Activated T-helper 1 cell treated with anti-CD3 and anti-CD28 coated beads, Interleukin-12 subunit alpha, Interleukin-12 subunit beta, Interleukin-2, Interleukin-4 antibody, amounts not matched to agents 30 ng/mL and 10 ng/mL and 1 ng/mL, durations not matched to agents 14 hours and 24 hours and 36 hours (primary cell): ENCODE measurements around the gene DNM3. TPM values are rescaled to one million over a fixed set of nuclear protein-coding genes. Genes with fewer than 3 reads are reported as not detected.
A peak's percentile ranks its signal among the peaks of the same experiment; 100 is the strongest.

ENCODE experiments used
- DNase-seq: peaks from one replicate; pipeline ENCODE4 v3.0.0; 2021; ENCODE audit warnings: low spot score
- H3K27ac Mint-ChIP-seq: one replicate; pipeline ENCODE4 v1.8.0; 2021; ENCODE audit warnings: mild to moderate bottlenecking, mixed read lengths
- H3K27me3 Mint-ChIP-seq: one replicate; pipeline ENCODE4 v1.8.0; 2022; ENCODE audit warnings: mild to moderate bottlenecking, moderate library complexity, mixed read lengths; ENCODE audit not compliant: insufficient read depth
- H3K36me3 Mint-ChIP-seq: one replicate; pipeline ENCODE4 v1.8.0; 2021; ENCODE audit warnings: low read depth, mixed read lengths
- H3K4me1 Mint-ChIP-seq: one replicate; pipeline ENCODE4 v1.8.0; 2021; ENCODE audit warnings: low read depth, mixed read lengths
- H3K4me3 Mint-ChIP-seq: one replicate; pipeline ENCODE4 v1.8.0; 2021; ENCODE audit warnings: mild to moderate bottlenecking, moderate library complexity, mixed read lengths
- H3K9me3 Mint-ChIP-seq: one replicate; pipeline ENCODE4 v1.8.0; 2021; ENCODE audit warnings: mixed read lengths
- intact Hi-C: fragments of 100-400 bp; cut with micrococcal nuclease; formaldehyde crosslinking; loops from one replicate; pipeline ENCODE4 v1.15.1; 2024
- total RNA-seq: library from RNA; stranded (reverse); gene quantifications from 2 replicates; pipeline ENCODE4 v1.2.3, GENCODE V29; 2022

Gene DNM3
- total RNA-seq, 1 donor from 2014 or later = 0.62 TPM

GRCh38 chr1:172443666-172444453 lies 602.6 kb downstream of the DNM3 start, which contains the start of gene PIGC:
Gene PIGC, minus strand, starts transcription at chr1:172444069. Its CDS starts 1,447 bp downstream, at chr1:172442622.
- Mint-ChIP-seq H3K9me3 (no peaks in the 10 kb centered on the region), H3K4me1 (peaks cover 33% of the 10 kb centered on the region), H3K27ac (peak within 1 kb of the TSS; percentile 86), H3K27me3 (no peaks in the 10 kb centered on the region), H3K36me3 (peaks cover 26% of the 10 kb centered on the region), H3K4me3 (peak within 1 kb of the TSS; percentile 94)
- intact Hi-C loops = loop anchor here (1.0 to 10.0 kb wide), 4 partner anchors 15 to 959 kb away; partner anchors contain the start of gene PRRC2C
- peak; percentile 85 for DNase-seq

- no peaks in the 10 kb centered on the region for H3K27me3 Mint-ChIP-seq
- H3K9me3 Mint-ChIP-seq = no peaks in the 10 kb centered on the region
- H3K4me3 Mint-ChIP-seq = no peak overlapping the region
- intact Hi-C loops = loop anchor here (10.0 kb wide), 1 partner anchor 962 kb away; the partner anchor contains the start of gene PRRC2C
- no peak for DNase-seq
- H3K36me3 Mint-ChIP-seq = peaks cover 9% of the 10 kb centered on the region
- no peak overlapping the region for H3K27ac Mint-ChIP-seq
- peaks cover 50% of the 10 kb centered on the region for H3K4me1 Mint-ChIP-seq
Measured at GRCh38 chr1:172446547-172446946, 605.2 kb downstream of the DNM3 start.

- intact Hi-C loops = loop anchor here (10.0 kb wide), 1 partner anchor 963 kb away; the partner anchor contains the start of gene PRRC2C
- no peak overlapping the region for H3K4me3 Mint-ChIP-seq
- H3K27me3 Mint-ChIP-seq = no peaks in the 10 kb centered on the region
- no peak overlapping the region for H3K27ac Mint-ChIP-seq
- peaks cover 45% of the 10 kb centered on the region for H3K4me1 Mint-ChIP-seq
- H3K36me3 Mint-ChIP-seq = peaks cover 2% of the 10 kb centered on the region
- H3K9me3 Mint-ChIP-seq = no peaks in the 10 kb centered on the region
- DNase-seq = no peak
Measured at GRCh38 chr1:172447641-172448040, 606.3 kb downstream of the DNM3 start.

- Mint-ChIP-seq H3K36me3 (peaks cover 2% of the 10 kb centered on the region), H3K4me1 (peaks cover 43% of the 10 kb centered on the region), H3K9me3 (no peaks in the 10 kb centered on the region), H3K4me3 (no peak overlapping the region), H3K27ac (peak overlapping the region; percentile 9), H3K27me3 (peaks cover 2% of the 10 kb centered on the region)
- intact Hi-C loops = loop anchor here (10.0 kb wide), 1 partner anchor 964 kb away; the partner anchor contains the start of gene PRRC2C
- no peak for DNase-seq
Measured at GRCh38 chr1:172448995-172449584, 607.8 kb downstream of the DNM3 start.

GRCh38 chr1:172449585-172450523 lies 608.6 kb downstream of the DNM3 start:
- H3K4me1 Mint-ChIP-seq = peaks cover 40% of the 10 kb centered on the region
- peak overlapping the region; percentile 43 for H3K4me3 Mint-ChIP-seq
- peak; percentile 30 for DNase-seq
- peaks cover 2% of the 10 kb centered on the region for H3K27me3 Mint-ChIP-seq
- no peak overlapping the region for H3K27ac Mint-ChIP-seq
- intact Hi-C loops = loop anchor here (1.0 to 10.0 kb wide), 8 partner anchors 82 to 965 kb away; partner anchors contain the start of genes PRRC2C and TNFSF4
- no peaks in the 10 kb centered on the region for H3K9me3 Mint-ChIP-seq
- H3K36me3 Mint-ChIP-seq = peaks cover 2% of the 10 kb centered on the region

GRCh38 chr1:172450524-172450885 lies 609.2 kb downstream of the DNM3 start:
- Mint-ChIP-seq H3K4me1 (peaks cover 40% of the 10 kb centered on the region), H3K9me3 (no peaks in the 10 kb centered on the region), H3K36me3 (peaks cover 2% of the 10 kb centered on the region), H3K27me3 (peaks cover 2% of the 10 kb centered on the region), H3K4me3 (peak overlapping the region; percentile 43), H3K27ac (peak overlapping the region; percentile 81)
- intact Hi-C loops = loop anchor here (1.0 to 5.0 kb wide), 7 partner anchors 82 to 756 kb away; partner anchors contain the start of gene TNFSF4
- DNase-seq = no peak

GRCh38 chr1:172451002-172451443 lies 609.7 kb downstream of the DNM3 start:
- Mint-ChIP-seq H3K4me3 (peak overlapping the region; percentile 15), H3K9me3 (no peaks in the 10 kb centered on the region), H3K27ac (peak overlapping the region; percentile 81), H3K36me3 (peaks cover 2% of the 10 kb centered on the region), H3K4me1 (peaks cover 40% of the 10 kb centered on the region), H3K27me3 (peaks cover 2% of the 10 kb centered on the region)
- intact Hi-C loops = loop anchor here (1.0 to 5.0 kb wide), 9 partner anchors 113 to 756 kb away; partner anchors contain the start of gene TNFSF4
- no peak for DNase-seq

GRCh38 chr1:172452536-172453152 lies 611.3 kb downstream of the DNM3 start:
- Mint-ChIP-seq H3K9me3 (no peaks in the 10 kb centered on the region), H3K4me1 (peaks cover 40% of the 10 kb centered on the region), H3K27ac (no peak overlapping the region), H3K27me3 (peaks cover 2% of the 10 kb centered on the region), H3K4me3 (no peak overlapping the region), H3K36me3 (peaks cover 3% of the 10 kb centered on the region)
- no peak for DNase-seq
- intact Hi-C loops = loop anchor here (5.0 kb wide), 3 partner anchors 135 to 445 kb away; no protein-coding TSS in a partner anchor

GRCh38 chr1:172453153-172453545 lies 611.9 kb downstream of the DNM3 start:
- intact Hi-C loops = loop anchor here (5.0 kb wide), 3 partner anchors 134 to 444 kb away; no protein-coding TSS in a partner anchor
- no peak for DNase-seq
- no peaks in the 10 kb centered on the region for H3K9me3 Mint-ChIP-seq

GRCh38 chr1:172453607-172454006 lies 612.3 kb downstream of the DNM3 start:
- Mint-ChIP-seq H3K9me3 (no peaks in the 10 kb centered on the region), H3K4me3 (no peak overlapping the region), H3K4me1 (peaks cover 40% of the 10 kb centered on the region), H3K36me3 (peaks cover 3% of the 10 kb centered on the region), H3K27ac (no peak overlapping the region), H3K27me3 (peaks cover 7% of the 10 kb centered on the region)
- intact Hi-C loops = loop anchor here (5.0 kb wide), 3 partner anchors 134 to 444 kb away; no protein-coding TSS in a partner anchor
- DNase-seq = no peak

More at GRCh38 chr1:172453153-172453545, 611.9 kb downstream of the DNM3 start:
- H3K4me3 Mint-ChIP-seq = no peak overlapping the region
- peaks cover 6% of the 10 kb centered on the region for H3K27me3 Mint-ChIP-seq
- peaks cover 3% of the 10 kb centered on the region for H3K36me3 Mint-ChIP-seq
- H3K4me1 Mint-ChIP-seq = peaks cover 40% of the 10 kb centered on the region
- H3K27ac Mint-ChIP-seq = no peak overlapping the region

- DNase-seq = no peak
- H3K9me3 Mint-ChIP-seq = no peaks in the 10 kb centered on the region
- intact Hi-C loops = no loop called here
- peaks cover 12% of the 10 kb centered on the region for H3K27me3 Mint-ChIP-seq
- no peak overlapping the region for H3K27ac Mint-ChIP-seq
- no peak overlapping the region for H3K4me3 Mint-ChIP-seq
- peaks cover 3% of the 10 kb centered on the region for H3K36me3 Mint-ChIP-seq
- peaks cover 25% of the 10 kb centered on the region for H3K4me1 Mint-ChIP-seq
Measured at GRCh38 chr1:172455451-172455850, 614.2 kb downstream of the DNM3 start.
